ENCODE results near the gene SNTG2.

DNA sequence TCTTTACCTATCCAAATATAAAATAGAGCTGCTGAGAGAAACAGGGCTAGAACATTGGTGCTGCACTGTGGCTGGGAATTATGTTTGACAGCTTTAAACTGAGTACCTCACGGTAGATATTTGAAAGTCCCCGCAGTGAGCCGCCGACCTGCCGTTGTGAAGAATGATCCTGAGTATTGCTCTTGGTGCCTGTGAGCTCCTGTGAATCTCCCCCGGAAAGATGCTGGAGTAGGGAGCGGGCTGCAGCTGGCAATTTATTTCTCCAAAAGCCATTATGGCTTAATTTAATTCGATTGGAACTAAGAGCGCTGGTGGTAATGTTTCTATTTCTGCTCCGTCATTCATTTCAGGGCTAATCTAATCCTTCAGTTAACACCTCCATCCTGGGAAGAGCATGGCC, 333.2 kb downstream of the SNTG2 start:
- TF ChIP-seq EP300 (IDR thresholded peaks at IDR 0.05; ENCODE audit: low read depth in 2 of 2, low read length in 2 of 2) (no peak), EP300 (CRISPR knock-in tag; IDR thresholded peaks at IDR 0.05; ENCODE audit: borderline replicate concordance) (no peak), PAF1 (CRISPR knock-in tag; IDR thresholded peaks at IDR 0.05) (no peak), ZNF20 (CRISPR knock-in tag; IDR thresholded peaks at IDR 0.05) (no peak), ZNF501 (CRISPR knock-in tag; IDR thresholded peaks at IDR 0.05) (no peak), ZFP62 (CRISPR knock-in tag; IDR thresholded peaks at IDR 0.05) (no peak), ZZZ3 (CRISPR knock-in tag; IDR thresholded peaks at IDR 0.05; ENCODE audit: borderline replicate concordance) (no peak)
- TF ChIP-seq, protein P1, sequence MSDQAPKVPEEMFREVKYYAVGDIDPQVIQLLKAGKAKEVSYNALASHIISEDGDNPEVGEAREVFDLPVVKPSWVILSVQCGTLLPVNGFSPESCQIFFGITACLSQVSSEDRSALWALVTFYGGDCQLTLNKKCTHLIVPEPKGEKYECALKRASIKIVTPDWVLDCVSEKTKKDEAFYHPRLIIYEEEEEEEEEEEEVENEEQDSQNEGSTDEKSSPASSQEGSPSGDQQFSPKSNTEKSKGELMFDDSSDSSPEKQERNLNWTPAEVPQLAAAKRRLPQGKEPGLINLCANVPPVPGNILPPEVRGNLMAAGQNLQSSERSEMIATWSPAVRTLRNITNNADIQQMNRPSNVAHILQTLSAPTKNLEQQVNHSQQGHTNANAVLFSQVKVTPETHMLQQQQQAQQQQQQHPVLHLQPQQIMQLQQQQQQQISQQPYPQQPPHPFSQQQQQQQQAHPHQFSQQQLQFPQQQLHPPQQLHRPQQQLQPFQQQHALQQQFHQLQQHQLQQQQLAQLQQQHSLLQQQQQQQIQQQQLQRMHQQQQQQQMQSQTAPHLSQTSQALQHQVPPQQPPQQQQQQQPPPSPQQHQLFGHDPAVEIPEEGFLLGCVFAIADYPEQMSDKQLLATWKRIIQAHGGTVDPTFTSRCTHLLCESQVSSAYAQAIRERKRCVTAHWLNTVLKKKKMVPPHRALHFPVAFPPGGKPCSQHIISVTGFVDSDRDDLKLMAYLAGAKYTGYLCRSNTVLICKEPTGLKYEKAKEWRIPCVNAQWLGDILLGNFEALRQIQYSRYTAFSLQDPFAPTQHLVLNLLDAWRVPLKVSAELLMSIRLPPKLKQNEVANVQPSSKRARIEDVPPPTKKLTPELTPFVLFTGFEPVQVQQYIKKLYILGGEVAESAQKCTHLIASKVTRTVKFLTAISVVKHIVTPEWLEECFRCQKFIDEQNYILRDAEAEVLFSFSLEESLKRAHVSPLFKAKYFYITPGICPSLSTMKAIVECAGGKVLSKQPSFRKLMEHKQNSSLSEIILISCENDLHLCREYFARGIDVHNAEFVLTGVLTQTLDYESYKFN (CRISPR knock-in tag; conservative IDR thresholded peaks at IDR 0.05): no peak
- TF ChIP-seq, protein P2, sequence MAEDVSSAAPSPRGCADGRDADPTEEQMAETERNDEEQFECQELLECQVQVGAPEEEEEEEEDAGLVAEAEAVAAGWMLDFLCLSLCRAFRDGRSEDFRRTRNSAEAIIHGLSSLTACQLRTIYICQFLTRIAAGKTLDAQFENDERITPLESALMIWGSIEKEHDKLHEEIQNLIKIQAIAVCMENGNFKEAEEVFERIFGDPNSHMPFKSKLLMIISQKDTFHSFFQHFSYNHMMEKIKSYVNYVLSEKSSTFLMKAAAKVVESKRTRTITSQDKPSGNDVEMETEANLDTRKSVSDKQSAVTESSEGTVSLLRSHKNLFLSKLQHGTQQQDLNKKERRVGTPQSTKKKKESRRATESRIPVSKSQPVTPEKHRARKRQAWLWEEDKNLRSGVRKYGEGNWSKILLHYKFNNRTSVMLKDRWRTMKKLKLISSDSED (CRISPR knock-in tag; IDR thresholded peaks at IDR 0.05): no peak
